LHCN-M2 (cell line): ENCODE results near the gene LEKR1. TPM values are rescaled to one million over a fixed set of nuclear protein-coding genes. Genes with fewer than 3 reads are reported as not detected.
A peak's percentile ranks its signal among the peaks of the same experiment; 100 is the strongest.
"Not testable (repeated sequence)": the region's sequence is repeated elsewhere in the genome, so short reads cannot be mapped to it uniquely, and the experiment has no call there.

ENCODE experiments used
- DNase-seq: peaks from one replicate; pipeline ENCODE4 v3.0.0-alpha.2; 2012; ENCODE audit warnings: low read depth
- total RNA-seq: library from RNA; depleted of rRNA; stranded (reverse); fragments of >200 nt; gene quantifications from 2 replicates; pipeline ENCODE4 v1.2.3, GENCODE V29; 2014

LEKR1 gene
- total RNA-seq, 1 experiment from 2014 or later, result 0.34 TPM

GRCh38 chr3:156902916-156903315 lies 76.8 kb downstream of the LEKR1 start:
- no peak for DNase-seq

GRCh38 chr3:156906275-156906674 lies 80.1 kb downstream of the LEKR1 start:
- no peak for DNase-seq

- no peak for DNase-seq
Observed at GRCh38 chr3:156908398-156908797, 82.2 kb downstream of the LEKR1 start.

- no peak for DNase-seq
Observed at GRCh38 chr3:156910022-156910421, 83.9 kb downstream of the LEKR1 start.

- not testable (repeated sequence) for DNase-seq
Observed at GRCh38 chr3:156910831-156911230, 84.7 kb downstream of the LEKR1 start.

GRCh38 chr3:156914300-156914699 lies 88.1 kb downstream of the LEKR1 start:
- not testable (repeated sequence) for DNase-seq

GRCh38 chr3:156915372-156915771 lies 89.2 kb downstream of the LEKR1 start:
- no peak for DNase-seq

GRCh38 chr3:156918746-156919145 lies 92.6 kb downstream of the LEKR1 start:
- peak; percentile 27 for DNase-seq

GRCh38 chr3:156919818-156920217 lies 93.7 kb downstream of the LEKR1 start:
- DNase-seq, result no peak

GRCh38 chr3:156920399-156920798 lies 94.2 kb downstream of the LEKR1 start:
- DNase-seq, result no peak

GRCh38 chr3:156923349-156923748 lies 97.2 kb downstream of the LEKR1 start:
- no peak for DNase-seq

- no peak for DNase-seq
Observed at GRCh38 chr3:156938724-156939123, 112.6 kb downstream of the LEKR1 start.

GRCh38 chr3:156939315-156939714 lies 113.2 kb downstream of the LEKR1 start:
- DNase-seq, result no peak

- no peak for DNase-seq
Observed at GRCh38 chr3:156941311-156941710, 115.2 kb downstream of the LEKR1 start.

- DNase-seq, result no peak
Observed at GRCh38 chr3:156948402-156949210, 122.5 kb downstream of the LEKR1 start.

- no peak for DNase-seq
Observed at GRCh38 chr3:156952011-156952410, 125.9 kb downstream of the LEKR1 start.

- DNase-seq, result no peak
Observed at GRCh38 chr3:156957715-156958114, 131.6 kb downstream of the LEKR1 start.

GRCh38 chr3:156963096-156963495 lies 136.9 kb downstream of the LEKR1 start:
- no peak for DNase-seq

- peak; percentile 8 for DNase-seq
Observed at GRCh38 chr3:156964577-156964976, 138.4 kb downstream of the LEKR1 start.

GRCh38 chr3:156966349-156966748 lies 140.2 kb downstream of the LEKR1 start:
- DNase-seq, result not testable (repeated sequence)

GRCh38 chr3:156973954-156974353 lies 147.8 kb downstream of the LEKR1 start:
- no peak for DNase-seq

- DNase-seq, result no peak
Observed at GRCh38 chr3:156974931-156975330, 148.8 kb downstream of the LEKR1 start.

- DNase-seq, result no peak
Observed at GRCh38 chr3:156975721-156976120, 149.6 kb downstream of the LEKR1 start.

- DNase-seq, result no peak
Observed at GRCh38 chr3:156976933-156977332, 150.8 kb downstream of the LEKR1 start.
